K562 (cell line): ENCODE measurements around the gene KCNAB1. TPM values are rescaled to one million over a fixed set of nuclear protein-coding genes. Genes with fewer than 3 reads are reported as not detected.
"Not testable (repeated sequence)": the region's sequence is repeated elsewhere in the genome, so short reads cannot be mapped to it uniquely, and the experiment has no call there.

Experiments used
- ATAC-seq: fragments of 200-7000 bp; cut with Tn5 transposase; 3 replicates; pipeline ENCODE4 v1.9.1; 2020; ENCODE audit warnings: moderate library complexity
- BruUV-seq: library from RNA; stranded (reverse); fragments of 400-500 nt; replicated peaks from 2 replicates; lab custom pipeline; 2021; lab: Mats Ljungman, UMichigan
- CTCF ChIA-PET: fragments of 300-600 bp; formaldehyde crosslinking; extraction: SDS; loops from one replicate; lab custom pipeline; 2021; ENCODE audit warnings: low intra/inter-chr PET ratio; lab: Yijun Ruan, JAX
- POLR2A ChIA-PET: fragments of 300-600, 350-650 bp; sonication (Branson Sonifier 250); formaldehyde crosslinking; extraction: SDS; loops from one replicate; lab custom pipeline; 2021; ENCODE audit warnings: antibody characterized with exemption, inconsistent platforms; lab: Yijun Ruan, JAX
- DNase-seq, 4 experiments: peaks; one replicate each; pipeline versions ENCODE4 v3.0.0 to v3.0.0-alpha.2; 2011 to 2018; ENCODE audit warnings: low spot score in 3 of 4, mixed read lengths in 3 of 4; ENCODE audit errors: extremely low read depth in 1 of 4
- FAIRE-seq: peaks from 2 replicates; lab custom pipeline; 2011; peaks lifted over from hg19 to GRCh38; lab: Jason Lieb, UNC
- H2AFZ ChIP-seq: 2 replicates; pipeline ENCODE4 v1.6.0; 2011; ENCODE audit warnings: low read depth, low read length, control low read depth, inconsistent platforms
- H3K27ac ChIP-seq: fragments of 200-600 bp; 3 replicates; pipeline ENCODE4 v1.8.0; 2011; ENCODE audit warnings: low read depth, mild to moderate bottlenecking, control low read depth, inconsistent platforms, low read length, moderate library complexity, mixed read lengths; ENCODE audit errors: extremely low read depth
- H3K27me3 ChIP-seq, 2 experiments: fragments of 300-600 bp in 1 of 2; 2 replicates in 1 of 2; 3 replicates in 1 of 2; pipeline versions ENCODE4 v1.6.0 to v1.8.0; 2011; ENCODE audit warnings: inconsistent platforms in 2 of 2, low read length in 2 of 2, mild to moderate bottlenecking in 1 of 2, mixed read lengths in 1 of 2, moderate library complexity in 1 of 2; ENCODE audit not compliant: control insufficient read depth in 2 of 2, insufficient read depth in 2 of 2
- H3K36me3 ChIP-seq: fragments of 300-600 bp; 3 replicates; pipeline ENCODE4 v1.8.0; 2011; ENCODE audit warnings: mild to moderate bottlenecking, low read length, inconsistent platforms; ENCODE audit not compliant: control insufficient read depth, insufficient read depth
- H3K4me1 ChIP-seq, 2 experiments: fragments of 200-600 bp in 1 of 2; replicated peaks in 1 of 2; 2 replicates in 1 of 2; 3 replicates in 1 of 2; pipeline versions ENCODE4 v1.5.1 to v1.8.0; 2011; ENCODE audit warnings: inconsistent platforms in 2 of 2, low read length in 2 of 2, mild to moderate bottlenecking in 1 of 2, mixed read lengths in 1 of 2, moderate library complexity in 1 of 2; ENCODE audit not compliant: control insufficient read depth in 2 of 2, insufficient read depth in 2 of 2
- H3K4me2 ChIP-seq: 2 replicates; pipeline ENCODE4 v1.6.1; 2011; ENCODE audit warnings: low read length, control low read depth, inconsistent platforms, mixed read lengths; ENCODE audit not compliant: insufficient read depth
- H3K4me3 ChIP-seq: fragments of 200-600 bp; sonication (generic), shearing (Covaris generic); 2 replicates; pipeline ENCODE4 v1.5.1; 2016; ENCODE audit warnings: control low read depth, inconsistent platforms
- H3K79me2 ChIP-seq: fragments of 200-600 bp; 3 replicates; pipeline ENCODE4 v1.8.0; 2011; ENCODE audit warnings: low read length, inconsistent platforms; ENCODE audit not compliant: control insufficient read depth, insufficient read depth
- H3K9ac ChIP-seq, 2 experiments: 2 replicates each; pipeline versions ENCODE4 v1.6.0 to v1.6.1; 2011; ENCODE audit warnings: low read depth in 2 of 2, low read length in 2 of 2, control low read depth in 1 of 2, inconsistent platforms in 1 of 2, mild to moderate bottlenecking in 1 of 2, mixed read lengths in 1 of 2; ENCODE audit not compliant: insufficient read depth in 1 of 2
- H3K9me1 ChIP-seq: one replicate; pipeline ENCODE4 v1.6.0; 2011; ENCODE audit warnings: inconsistent platforms, mild to moderate bottlenecking, low read length, moderate library complexity; ENCODE audit not compliant: control insufficient read depth, insufficient read depth
- H3K9me3 ChIP-seq: replicated peaks from 2 replicates; pipeline ENCODE4 v1.5.1; 2011; ENCODE audit warnings: low read depth, low read length, inconsistent platforms; ENCODE audit not compliant: control insufficient read depth, insufficient read depth
- H4K20me1 ChIP-seq: replicated peaks from 2 replicates; pipeline ENCODE4 v1.6.1; 2011; ENCODE audit warnings: low read length, inconsistent platforms, mixed read lengths; ENCODE audit not compliant: control insufficient read depth, insufficient read depth
- BCOR ChIP-seq: fragments of 450-650 bp; IDR thresholded peaks from 2 replicates; pipeline ENCODE4 v1.6.1; 2016
- IFI16 ChIP-seq: fragments of 250-450 bp; sonication (Bioruptor Pico); IDR thresholded peaks from 2 replicates; pipeline ENCODE4 v2.1.2; 2022; ENCODE audit warnings: mild to moderate bottlenecking, inconsistent platforms
- MCM3 ChIP-seq: fragments of 450-650 bp; IDR thresholded peaks from 2 replicates; pipeline ENCODE4 v1.6.1; 2016
- NFIC ChIP-seq: fragments of 450-650 bp; IDR thresholded peaks from 2 replicates; pipeline ENCODE4 v1.6.1; 2017; ENCODE audit warnings: mild to moderate bottlenecking, inconsistent platforms
- SAFB2 ChIP-seq: fragments of 200-400 bp; formaldehyde crosslinking; IDR thresholded peaks from 2 replicates; pipeline ENCODE4 v1.6.1; 2018; ENCODE audit warnings: borderline replicate concordance, low read length, low read depth, moderate library complexity; ENCODE audit not compliant: severe bottlenecking
- ZC3H8 ChIP-seq: fragments of 450-650 bp; IDR thresholded peaks from 2 replicates; pipeline ENCODE4 v1.6.1; 2017
- WGBS: fragments of 100-300 bp; shearing (Covaris generic); methylation state at CpG from one replicate; pipeline ENCODE4 v1.1.6; 2016; ENCODE audit warnings: low coverage, mixed read lengths; ENCODE audit not compliant: insufficient coverage; ENCODE audit errors: missing lambda C conversion rate; 5-methylcytosine and 5-hydroxymethylcytosine counted together
- in situ Hi-C: fragments of 300-500 bp; cut with MboI; formaldehyde crosslinking; loops from 4 replicates; pipeline ENCODE4 v1.15.0; 2018; ENCODE audit warnings: inconsistent platforms, mixed read lengths
- intact Hi-C: fragments of 100-400 bp; cut with micrococcal nuclease; formaldehyde crosslinking; loops from 2 replicates; pipeline ENCODE4 v1.14.2; 2022
- polyA plus RNA-seq, 8 experiments: library from polyadenylated mRNA; depleted of rRNA in 4 of 8; stranded (reverse) in 5 of 8; unstranded in 3 of 8; fragments of >200 nt; fragmentation: Nextera tagmentation in 2 of 8; fragmentation: Illumina TruSeq in 1 of 8; extraction: Ambion mirVana in 2 of 8; extraction: Trizol in 1 of 8; gene quantifications; 2 replicates each; pipeline versions ENCODE4 v1.2.1 to v1.2.3, GENCODE V29; 2011 to 2014; ENCODE audit warnings: inconsistent platforms in 1 of 8, missing spikeins in 1 of 8
- total RNA-seq, 7 experiments: library from RNA; depleted of rRNA in 6 of 7; stranded (reverse); fragments of >200 nt in 6 of 7; fragmentation: Illumina TruSeq in 2 of 7; extraction: Trizol in 2 of 7; gene quantifications; 2 replicates each; pipeline versions ENCODE4 v1.2.1 to v1.2.3, GENCODE V29; 2011 to 2021; ENCODE audit warnings: low replicate concordance in 1 of 7
- TF ChIP-seq, protein P1 (sequence below): fragments of 450-650 bp; IDR thresholded peaks from 2 replicates; pipeline ENCODE4 v1.6.1; 2016; ENCODE audit warnings: low read depth, mild to moderate bottlenecking, moderate library complexity

KCNAB1 gene
- total and polyA plus RNA-seq, 9 of the 15 experiments (the other 6 are each of a cell fraction or from before 2014, with no cell fraction given): 0.14 to 1.2 (median 0.51) TPM

GRCh38 chr3:156563900-156564682 lies 443.7 kb downstream of the KCNAB1 start (continued):
- TF ChIP-seq NFIC: no peak
- TF ChIP-seq BCOR: no peak
- TF ChIP-seq ZC3H8: no peak
- no peak for TF ChIP-seq IFI16
- TF ChIP-seq, protein P1, sequence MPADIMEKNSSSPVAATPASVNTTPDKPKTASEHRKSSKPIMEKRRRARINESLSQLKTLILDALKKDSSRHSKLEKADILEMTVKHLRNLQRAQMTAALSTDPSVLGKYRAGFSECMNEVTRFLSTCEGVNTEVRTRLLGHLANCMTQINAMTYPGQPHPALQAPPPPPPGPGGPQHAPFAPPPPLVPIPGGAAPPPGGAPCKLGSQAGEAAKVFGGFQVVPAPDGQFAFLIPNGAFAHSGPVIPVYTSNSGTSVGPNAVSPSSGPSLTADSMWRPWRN: no peak
- no peak for TF ChIP-seq MCM3
- no peak for TF ChIP-seq SAFB2

DNA sequence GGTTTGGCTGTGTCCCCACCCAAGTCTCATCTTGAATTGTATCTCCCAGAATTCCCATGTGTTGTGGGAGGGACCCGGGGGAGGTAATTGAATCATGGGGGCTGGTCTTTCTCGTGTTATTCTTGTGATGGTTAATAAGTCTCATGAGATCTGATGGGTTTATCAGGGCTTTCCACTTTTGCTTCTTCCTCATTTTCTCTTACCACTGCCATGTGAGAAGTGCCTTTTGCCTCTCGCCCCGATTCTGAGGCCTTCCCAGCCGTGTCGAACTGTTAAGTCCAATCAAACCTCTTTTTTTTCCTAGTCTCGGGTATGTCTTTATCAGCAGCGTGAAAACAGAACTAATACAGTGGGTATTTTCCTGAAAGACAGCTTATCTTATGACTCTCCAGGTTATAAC lies 448.6 kb downstream of the KCNAB1 start:
- H3K9me3 ChIP-seq, H3K4me2 ChIP-seq, intact Hi-C loops, H2AFZ ChIP-seq, H3K9ac ChIP-seq, H3K4me1 ChIP-seq, FAIRE-seq, H3K4me3 ChIP-seq, H3K79me2 ChIP-seq, ATAC-seq, H3K36me3 ChIP-seq, H3K27ac ChIP-seq, DNase-seq, H4K20me1 ChIP-seq, in situ Hi-C loops, H3K27me3 ChIP-seq, H3K9me1 ChIP-seq, BruUV-seq: not testable (repeated sequence)
- CTCF ChIA-PET: interaction anchor here (0.6 kb wide), 1 partner anchor 10 kb away, joined by 4 read pairs; no protein-coding TSS in a partner anchor
- POLR2A ChIA-PET: interaction anchor here (1.3 to 1.4 kb wide), 2 partner anchors 14 to 22 kb away, joined by 4 to 8 read pairs; partner anchors contain the start of gene SSR3
- 46% methylated on average over 8 of the region's 8 CpGs for WGBS

DNA sequence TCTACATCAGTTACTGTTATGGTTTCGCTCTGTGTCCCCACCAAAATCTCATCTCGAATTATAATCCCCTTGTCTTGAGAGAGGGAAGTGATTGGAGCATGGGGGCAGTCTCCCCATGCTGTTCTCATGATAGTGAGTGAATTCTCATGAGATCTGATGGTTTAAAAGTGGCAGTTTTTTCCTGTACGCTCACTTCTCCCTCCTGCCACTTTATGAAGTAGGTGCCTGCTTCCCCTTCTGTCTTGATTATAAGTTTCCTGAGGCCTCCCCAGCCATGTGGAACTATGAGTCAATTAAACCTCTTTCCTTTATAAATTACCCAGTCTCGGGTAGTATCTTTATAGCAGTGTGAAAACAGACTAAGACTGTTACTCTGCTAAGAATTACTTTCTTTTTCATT lies 449.5 kb downstream of the KCNAB1 start:
- H3K79me2 ChIP-seq, H3K9me3 ChIP-seq, intact Hi-C loops, H3K4me2 ChIP-seq, DNase-seq, CTCF ChIA-PET, H3K9ac ChIP-seq, H3K27ac ChIP-seq, H3K4me1 ChIP-seq, POLR2A ChIA-PET, H3K4me3 ChIP-seq, BruUV-seq, H4K20me1 ChIP-seq, in situ Hi-C loops, FAIRE-seq, H3K27me3 ChIP-seq, H3K9me1 ChIP-seq, H3K36me3 ChIP-seq, ATAC-seq, H2AFZ ChIP-seq: not testable (repeated sequence)
- 40% methylated on average over 4 of the region's 4 CpGs for WGBS
